Muscle of back (tissue), 11 donors: Measurements from ENCODE around the gene RNF141. TPM values are rescaled to one million over a fixed set of nuclear protein-coding genes. Genes with fewer than 3 reads are reported as not detected.

ENCODE experiments used
- DNase-seq, 3 donors: peaks; one replicate each; pipeline versions ENCODE4 v3.0.0 to v3.0.0-alpha.2; 2013
- polyA plus RNA-seq, 10 donors: library from polyadenylated mRNA; unstranded; fragments of 120-200 nt; gene quantifications; one replicate each; pipeline ENCODE4 v1.2.1, GENCODE V29; 2013; ENCODE audit not compliant: insufficient read length in 10 of 10

RNF141 gene
- polyA plus RNA-seq, 10 donors: 17.2 to 27.4 (median 22.3) TPM

GRCh38 chr11:10526974-10527918, 13.7 kb downstream of the RNF141 start:
- no peak for DNase-seq

GRCh38 chr11:10524471-10524870, 16.5 kb downstream of the RNF141 start:
- DNase-seq: no peak

GRCh38 chr11:10522921-10523320, 18.1 kb downstream of the RNF141 start:
- no peak for DNase-seq

GRCh38 chr11:10522276-10522675, 18.7 kb downstream of the RNF141 start:
- no peak for DNase-seq

GRCh38 chr11:10520562-10520961, 20.4 kb downstream of the RNF141 start:
- no peak for DNase-seq

- DNase-seq: no peak
Observed at GRCh38 chr11:10519630-10520029, 21.4 kb downstream of the RNF141 start.

GRCh38 chr11:10518891-10519290, 22.1 kb downstream of the RNF141 start:
- no peak for DNase-seq

GRCh38 chr11:10518123-10518522, 22.9 kb downstream of the RNF141 start:
- no peak for DNase-seq

GRCh38 chr11:10515418-10515817, 25.6 kb downstream of the RNF141 start:
- DNase-seq: no peak

GRCh38 chr11:10514709-10515108, 26.3 kb downstream of the RNF141 start:
- DNase-seq: no peak

- DNase-seq: no peak
Observed at GRCh38 chr11:10514202-10514601, 26.8 kb downstream of the RNF141 start.

- no peak for DNase-seq
Observed at GRCh38 chr11:10511181-10511621, 29.8 kb downstream of the RNF141 start.

- DNase-seq: no peak
Observed at GRCh38 chr11:10506008-10506370, 35.0 kb downstream of the RNF141 start.

GRCh38 chr11:10505278-10506007, 35.5 kb downstream of the RNF141 start:
- DNase-seq: no peak

- no peak for DNase-seq
Observed at GRCh38 chr11:10504490-10504889, 36.5 kb downstream of the RNF141 start.

GRCh38 chr11:10503777-10504480, 37.1 kb downstream of the RNF141 start:
- no peak for DNase-seq

GRCh38 chr11:10503221-10503620, 37.8 kb downstream of the RNF141 start:
- DNase-seq: no peak

GRCh38 chr11:10502770-10503169, 38.2 kb downstream of the RNF141 start:
- DNase-seq: no peak

GRCh38 chr11:10502065-10502680, 38.8 kb downstream of the RNF141 start:
- no peak for DNase-seq

GRCh38 chr11:10500757-10501684, 40.0 kb downstream of the RNF141 start:
- no peak for DNase-seq
